Fibroblast of gingiva (primary cell): ENCODE measurements around the gene CHD6.

Source experiments
- DNase-seq: peaks from one replicate; pipeline ENCODE4 v3.0.0-alpha.2; 2011; ENCODE audit warnings: low read depth

The CHD6 gene

GRCh38 chr20:41623625-41624375 is 5.6 kb upstream of the CHD6 start:
- DNase-seq: no peak

- no peak for DNase-seq
Measured at GRCh38 chr20:41622584-41622983, 4.4 kb upstream of the CHD6 start.

- DNase-seq: no peak
Measured at GRCh38 chr20:41621971-41622370, 3.8 kb upstream of the CHD6 start.

GRCh38 chr20:41621421-41621820 is 3.2 kb upstream of the CHD6 start:
- DNase-seq: no peak

- DNase-seq: no peak
Measured at GRCh38 chr20:41619360-41620100, 1.4 kb upstream of the CHD6 start.

- DNase-seq: no peak
Measured at GRCh38 chr20:41618807-41619311, 682 bp upstream of the CHD6 start.

- DNase-seq: peak; percentile 46
Measured at GRCh38 chr20:41617059-41617901, 897 bp downstream of the CHD6 start.

GRCh38 chr20:41616228-41616627 is 1.9 kb downstream of the CHD6 start:
- peak; percentile 75 for DNase-seq

GRCh38 chr20:41615676-41616075 is 2.5 kb downstream of the CHD6 start:
- no peak for DNase-seq

- no peak for DNase-seq
Measured at GRCh38 chr20:41615110-41615509, 3.1 kb downstream of the CHD6 start.

GRCh38 chr20:41613321-41613720 is 4.9 kb downstream of the CHD6 start:
- no peak for DNase-seq

GRCh38 chr20:41609474-41609873 is 8.7 kb downstream of the CHD6 start:
- no peak for DNase-seq

- no peak for DNase-seq
Measured at GRCh38 chr20:41608606-41609005, 9.6 kb downstream of the CHD6 start.

- no peak for DNase-seq
Measured at GRCh38 chr20:41607791-41608190, 10.4 kb downstream of the CHD6 start.

GRCh38 chr20:41604002-41604401 is 14.2 kb downstream of the CHD6 start:
- no peak for DNase-seq

GRCh38 chr20:41601742-41602141 is 16.4 kb downstream of the CHD6 start:
- DNase-seq: no peak

GRCh38 chr20:41600926-41601631 is 17.1 kb downstream of the CHD6 start:
- no peak for DNase-seq

GRCh38 chr20:41599699-41600104 is 18.5 kb downstream of the CHD6 start:
- no peak for DNase-seq

GRCh38 chr20:41598719-41599118 is 19.5 kb downstream of the CHD6 start:
- DNase-seq: no peak

GRCh38 chr20:41594514-41595322 is 23.5 kb downstream of the CHD6 start:
- DNase-seq: no peak
